Esophagus squamous epithelium (tissue), 4 donors: ENCODE results near the gene MED13L.

Source experiments
- CTCF ChIP-seq, 6 experiments: fragments of 450-650 bp in 4 of 6; fragments of 200-600 bp in 2 of 6; sonication (generic) in 2 of 6; IDR thresholded peaks; one replicate each; pipeline ENCODE4 v1.5.1; 2016 to 2019; ENCODE audit warnings: antibody characterized with exemption in 6 of 6, mild to moderate bottlenecking in 4 of 6, moderate library complexity in 4 of 6
- POLR2A ChIP-seq, 4 donors: fragments of 450-650 bp; IDR thresholded peaks; one replicate each; pipeline ENCODE4 v1.6.1; 2017; ENCODE audit warnings: antibody characterized with exemption in 4 of 4, mild to moderate bottlenecking in 4 of 4, moderate library complexity in 3 of 4

GRCh38 chr12:116159593-116160200, 117.8 kb downstream of the MED13L start:
- no peak for TF ChIP-seq CTCF (IDR thresholded peaks at IDR 0.05)
- no peak for TF ChIP-seq POLR2A (IDR thresholded peaks at IDR 0.05)
